ENCODE data around the gene POMT1. TPM values are rescaled to one million over a fixed set of nuclear protein-coding genes. Genes with fewer than 3 reads are reported as not detected.

Gene POMT1
- total and polyA plus RNA-seq, 2 experiments from 2014 or later = 35.3 to 44.8 TPM

GRCh38 chr9:131483319-131484050 lies 19.2 kb upstream of the POMT1 start:
- Histone ChIP-seq H3K36me3 (replicated peaks; ENCODE audit: insufficient read depth, low read depth) (no peaks in the 10 kb centered on the region), H3K4me3 (no peak overlapping the region), H3K27me3 (no peaks in the 10 kb centered on the region), H3K27ac (no peak overlapping the region), H2AFZ (no peak overlapping the region), H3K9me3 (ENCODE audit: low read depth) (no peaks in the 10 kb centered on the region), H3K79me2 (peaks cover 20% of the 10 kb centered on the region), H3K4me2 (no peak overlapping the region), H3K4me1 (ENCODE audit: insufficient read depth) (no peaks in the 10 kb centered on the region), H3K9me2 (replicated peaks; ENCODE audit: insufficient read depth) (no peaks in the 10 kb centered on the region), H4K20me1 (ENCODE audit: insufficient read depth, poor library complexity, severe bottlenecking) (peaks cover 11% of the 10 kb centered on the region)
- WGBS (ENCODE audit: low lambda C conversion rate, missing lambda C conversion rate) = 95% methylated on average over 9 of the region's 9 CpGs
- no peak for DNase-seq (ENCODE audit: low spot score)
- TF ChIP-seq EZH2phosphoT487 (IDR thresholded peaks at IDR 0.05; ENCODE audit: low read depth, severe bottlenecking, unreplicated experiment) = no peak
- TF ChIP-seq CTCF (IDR thresholded peaks at IDR 0.05; ENCODE audit: poor library complexity) = no peak
- TF ChIP-seq EZH2 (IDR thresholded peaks at IDR 0.05; ENCODE audit: borderline replicate concordance) = no peak

GRCh38 chr9:131484051-131484445 lies 18.7 kb upstream of the POMT1 start:
- no peaks in the 10 kb centered on the region for H3K9me3 ChIP-seq (ENCODE audit: low read depth)

GRCh38 chr9:131484560-131485185 lies 18.0 kb upstream of the POMT1 start:
- H2AFZ ChIP-seq = no peak overlapping the region
- H3K4me1 ChIP-seq (ENCODE audit: insufficient read depth) = no peaks in the 10 kb centered on the region
- no peak overlapping the region for H3K4me2 ChIP-seq
- no peaks in the 10 kb centered on the region for H3K27me3 ChIP-seq
- TF ChIP-seq CTCF (IDR thresholded peaks at IDR 0.05; ENCODE audit: poor library complexity) (no peak), EZH2 (IDR thresholded peaks at IDR 0.05; ENCODE audit: borderline replicate concordance) (no peak), EZH2phosphoT487 (IDR thresholded peaks at IDR 0.05; ENCODE audit: low read depth, severe bottlenecking, unreplicated experiment) (no peak)
- H3K9me3 ChIP-seq (ENCODE audit: low read depth) = no peaks in the 10 kb centered on the region
- H3K4me3 ChIP-seq = no peak overlapping the region
- H3K27ac ChIP-seq = no peak overlapping the region
- H4K20me1 ChIP-seq (ENCODE audit: insufficient read depth, poor library complexity, severe bottlenecking) = peaks cover 7% of the 10 kb centered on the region
- DNase-seq (ENCODE audit: low spot score) = no peak
- WGBS (ENCODE audit: low lambda C conversion rate, missing lambda C conversion rate) = 98% methylated on average over 15 of the region's 15 CpGs
- no peaks in the 10 kb centered on the region for H3K36me3 ChIP-seq (replicated peaks; ENCODE audit: insufficient read depth, low read depth)
- H3K9me2 ChIP-seq (replicated peaks; ENCODE audit: insufficient read depth) = no peaks in the 10 kb centered on the region
- H3K79me2 ChIP-seq = peaks cover 15% of the 10 kb centered on the region

More at GRCh38 chr9:131484051-131484445, 18.7 kb upstream of the POMT1 start:
- Histone ChIP-seq H3K27ac (no peak overlapping the region), H4K20me1 (ENCODE audit: insufficient read depth, poor library complexity, severe bottlenecking) (peaks cover 8% of the 10 kb centered on the region), H3K4me1 (ENCODE audit: insufficient read depth) (no peaks in the 10 kb centered on the region), H3K4me2 (no peak overlapping the region), H3K36me3 (replicated peaks; ENCODE audit: insufficient read depth, low read depth) (no peaks in the 10 kb centered on the region), H3K27me3 (no peaks in the 10 kb centered on the region), H3K9me2 (replicated peaks; ENCODE audit: insufficient read depth) (no peaks in the 10 kb centered on the region), H2AFZ (no peak overlapping the region), H3K4me3 (no peak overlapping the region), H3K79me2 (peaks cover 15% of the 10 kb centered on the region)
- 94% methylated on average over 7 of the region's 7 CpGs for whole genome bisulfite sequencing (ENCODE audit: low lambda C conversion rate, missing lambda C conversion rate)
- no peak for DNase-seq (ENCODE audit: low spot score)
- TF ChIP-seq CTCF (IDR thresholded peaks at IDR 0.05; ENCODE audit: poor library complexity) (no peak), EZH2 (IDR thresholded peaks at IDR 0.05; ENCODE audit: borderline replicate concordance) (no peak), EZH2phosphoT487 (IDR thresholded peaks at IDR 0.05; ENCODE audit: low read depth, severe bottlenecking, unreplicated experiment) (no peak)
